Measurements from ENCODE around the gene EPB41L4A.

The EPB41L4A gene

GRCh38 chr5:112149727-112150126, 269.4 kb downstream of the EPB41L4A start:
- no peak for DNase-seq (ENCODE audit: low read depth)
- Histone ChIP-seq H3K4me1 (ENCODE audit: control insufficient read depth, insufficient read depth, low read length) (peaks cover 11% of the 10 kb centered on the region), H3K9ac (ENCODE audit: low read length) (no peak overlapping the region), H3K9me3 (ENCODE audit: control insufficient read depth, low read length) (peaks cover 5% of the 10 kb centered on the region), H3K27me3 (replicated peaks; ENCODE audit: control insufficient read depth, insufficient read depth, low read length) (no peaks in the 10 kb centered on the region), H3K4me3 (ENCODE audit: low read length) (no peak overlapping the region), H3K36me3 (ENCODE audit: control insufficient read depth, insufficient read depth, low read length, severe bottlenecking) (no peaks in the 10 kb centered on the region)

GRCh38 chr5:112146323-112147226, 272.5 kb downstream of the EPB41L4A start:
- Histone ChIP-seq H3K36me3 (ENCODE audit: control insufficient read depth, insufficient read depth, low read length, severe bottlenecking) (no peaks in the 10 kb centered on the region), H3K9ac (ENCODE audit: low read length) (peak overlapping the region; percentile 62), H3K4me1 (ENCODE audit: control insufficient read depth, insufficient read depth, low read length) (peaks cover 15% of the 10 kb centered on the region), H3K27me3 (replicated peaks; ENCODE audit: control insufficient read depth, insufficient read depth, low read length) (no peaks in the 10 kb centered on the region), H3K4me3 (ENCODE audit: low read length) (peak overlapping the region; percentile 8), H3K9me3 (ENCODE audit: control insufficient read depth, low read length) (peaks cover 5% of the 10 kb centered on the region)
- peak; percentile 93 for DNase-seq (ENCODE audit: low read depth)

DNA sequence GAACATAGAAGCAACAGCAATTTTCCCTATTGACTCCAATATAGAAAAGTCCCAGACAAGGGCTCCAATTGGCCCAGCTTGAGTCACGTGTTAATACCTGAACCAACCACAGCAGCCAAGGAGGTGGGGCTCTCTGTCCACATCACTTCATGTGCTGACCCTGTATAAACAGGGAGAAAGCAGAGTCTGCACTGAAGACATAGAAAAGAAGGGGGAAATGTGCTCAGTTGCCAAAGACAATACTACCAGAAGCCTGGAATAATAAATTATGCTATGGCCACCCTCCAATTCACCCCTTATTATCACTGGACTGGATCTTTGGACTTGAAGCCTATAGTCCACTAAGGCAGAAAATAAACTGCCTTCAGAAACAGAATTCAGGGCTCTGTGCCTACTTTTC, 275.4 kb downstream of the EPB41L4A start:
- no peak overlapping the region for H3K9ac ChIP-seq (ENCODE audit: low read length)
- no peak overlapping the region for H3K4me3 ChIP-seq (ENCODE audit: low read length)
- H3K4me1 ChIP-seq (ENCODE audit: control insufficient read depth, insufficient read depth, low read length): peaks cover 15% of the 10 kb centered on the region
- DNase-seq (ENCODE audit: low read depth): peak; percentile 11
- no peaks in the 10 kb centered on the region for H3K27me3 ChIP-seq (replicated peaks; ENCODE audit: control insufficient read depth, insufficient read depth, low read length)
- no peaks in the 10 kb centered on the region for H3K36me3 ChIP-seq (ENCODE audit: control insufficient read depth, insufficient read depth, low read length, severe bottlenecking)
- no peaks in the 10 kb centered on the region for H3K9me3 ChIP-seq (ENCODE audit: control insufficient read depth, low read length)

DNA sequence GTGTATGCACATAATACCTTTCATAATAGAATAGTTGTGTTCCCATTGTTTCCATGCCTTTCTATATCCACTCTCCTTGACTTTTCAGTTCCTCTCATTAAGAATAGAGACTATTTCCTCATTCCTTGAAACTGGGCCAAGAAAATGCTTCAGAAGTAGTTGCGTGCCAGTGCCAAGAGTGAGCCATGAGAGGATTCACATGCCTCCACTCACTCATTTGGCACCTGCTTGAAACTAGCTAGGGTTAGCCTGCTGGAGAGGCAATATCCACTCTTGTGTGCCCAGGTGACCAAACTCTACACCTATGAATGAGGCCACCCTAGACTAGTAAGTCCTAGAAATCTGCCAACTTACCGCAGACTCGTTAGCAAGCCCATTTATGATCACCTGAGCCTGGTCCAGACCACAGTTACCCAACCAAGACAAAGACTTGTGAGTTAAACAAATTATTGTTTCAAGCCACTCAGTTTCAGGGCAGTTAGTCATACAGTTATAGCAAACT, 276.3 kb downstream of the EPB41L4A start:
- peak; percentile 43 for DNase-seq (ENCODE audit: low read depth)
- Histone ChIP-seq H3K4me1 (ENCODE audit: control insufficient read depth, insufficient read depth, low read length) (peaks cover 15% of the 10 kb centered on the region), H3K4me3 (ENCODE audit: low read length) (no peak overlapping the region)

DNA sequence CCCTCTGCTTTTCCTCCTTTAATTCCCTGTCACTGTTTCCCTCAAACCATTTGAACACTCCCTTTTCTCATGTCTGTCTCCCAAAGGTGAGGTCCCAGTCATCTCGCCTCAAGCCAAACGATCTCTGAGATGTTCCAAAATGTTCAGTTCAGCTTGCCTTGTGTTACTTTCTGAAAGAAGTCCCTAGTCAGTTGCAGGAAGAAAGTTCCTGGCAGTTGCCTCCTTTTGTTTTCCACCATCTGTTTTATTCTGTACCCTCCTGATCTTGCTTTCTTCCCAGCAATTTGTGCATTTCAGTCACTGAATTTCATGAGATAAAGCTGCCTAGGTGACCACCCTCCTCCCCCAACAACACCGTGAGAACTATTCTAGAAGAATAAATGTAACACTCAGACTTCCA, 277.5 kb downstream of the EPB41L4A start:
- Histone ChIP-seq H3K4me3 (ENCODE audit: low read length) (no peak overlapping the region), H3K9ac (ENCODE audit: low read length) (no peak overlapping the region), H3K36me3 (ENCODE audit: control insufficient read depth, insufficient read depth, low read length, severe bottlenecking) (no peaks in the 10 kb centered on the region), H3K9me3 (ENCODE audit: control insufficient read depth, low read length) (no peaks in the 10 kb centered on the region), H3K27me3 (replicated peaks; ENCODE audit: control insufficient read depth, insufficient read depth, low read length) (no peaks in the 10 kb centered on the region), H3K4me1 (ENCODE audit: control insufficient read depth, insufficient read depth, low read length) (peaks cover 12% of the 10 kb centered on the region)
- no peak for DNase-seq (ENCODE audit: low read depth)

More for the DNA sequence above, 276.3 kb downstream of the EPB41L4A start:
- no peaks in the 10 kb centered on the region for H3K9me3 ChIP-seq (ENCODE audit: control insufficient read depth, low read length)
- no peaks in the 10 kb centered on the region for H3K36me3 ChIP-seq (ENCODE audit: control insufficient read depth, insufficient read depth, low read length, severe bottlenecking)
- H3K9ac ChIP-seq (ENCODE audit: low read length): no peak overlapping the region
- H3K27me3 ChIP-seq (replicated peaks; ENCODE audit: control insufficient read depth, insufficient read depth, low read length): no peaks in the 10 kb centered on the region

DNA sequence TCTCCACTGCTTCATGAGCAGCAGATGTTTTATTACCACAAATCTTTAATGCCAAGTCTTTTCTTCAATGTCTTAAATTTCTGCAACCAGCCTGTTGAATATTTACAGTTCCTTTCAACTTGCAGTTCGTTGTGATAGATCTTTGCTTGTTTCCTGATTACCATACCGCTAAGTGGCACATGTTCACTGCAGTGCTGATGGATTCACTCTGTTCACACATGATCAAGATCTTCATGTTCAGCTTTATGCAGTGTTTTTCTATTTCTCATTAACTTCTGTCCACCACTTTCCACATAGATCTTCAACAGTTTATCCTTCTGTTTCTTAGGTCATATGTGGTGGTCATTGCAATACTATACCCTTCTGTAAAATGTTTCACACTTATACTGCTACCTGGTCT, 280.6 kb downstream of the EPB41L4A start:
- Histone ChIP-seq H3K36me3 (ENCODE audit: control insufficient read depth, insufficient read depth, low read length, severe bottlenecking) (no peaks in the 10 kb centered on the region), H3K9ac (ENCODE audit: low read length) (no peak overlapping the region), H3K9me3 (ENCODE audit: control insufficient read depth, low read length) (no peaks in the 10 kb centered on the region), H3K27me3 (replicated peaks; ENCODE audit: control insufficient read depth, insufficient read depth, low read length) (no peaks in the 10 kb centered on the region), H3K4me3 (ENCODE audit: low read length) (no peak overlapping the region), H3K4me1 (ENCODE audit: control insufficient read depth, insufficient read depth, low read length) (peaks cover 5% of the 10 kb centered on the region)
- DNase-seq (ENCODE audit: low read depth): no peak

- Histone ChIP-seq H3K36me3 (ENCODE audit: control insufficient read depth, insufficient read depth, low read length, severe bottlenecking) (no peaks in the 10 kb centered on the region), H3K4me1 (ENCODE audit: control insufficient read depth, insufficient read depth, low read length) (no peaks in the 10 kb centered on the region), H3K27me3 (replicated peaks; ENCODE audit: control insufficient read depth, insufficient read depth, low read length) (no peaks in the 10 kb centered on the region), H3K4me3 (ENCODE audit: low read length) (no peak overlapping the region), H3K9ac (ENCODE audit: low read length) (no peak overlapping the region), H3K9me3 (ENCODE audit: control insufficient read depth, low read length) (no peaks in the 10 kb centered on the region)
- DNase-seq (ENCODE audit: low read depth): no peak
Measured at GRCh38 chr5:112136773-112137172, 282.3 kb downstream of the EPB41L4A start.

DNA sequence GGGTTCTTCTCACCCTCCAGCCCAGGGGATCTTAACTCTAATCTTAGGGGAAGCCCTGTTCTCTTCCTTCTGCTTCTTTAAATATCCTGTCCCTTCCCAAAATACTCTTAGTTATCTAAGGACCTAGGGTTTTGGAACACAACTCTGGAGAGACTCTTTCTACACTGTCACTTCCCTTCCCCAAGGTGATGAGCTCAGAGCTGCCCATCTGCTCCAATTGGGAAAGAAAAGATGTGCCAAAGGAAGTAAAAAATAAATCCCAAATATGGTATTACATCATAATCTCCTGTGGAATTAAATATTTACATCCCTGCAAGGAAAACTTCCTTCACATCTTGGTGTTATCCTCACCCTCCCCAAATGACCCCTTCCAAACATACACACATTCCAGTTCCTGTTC, 291.2 kb downstream of the EPB41L4A start:
- Histone ChIP-seq H3K9ac (ENCODE audit: low read length) (no peak overlapping the region), H3K27me3 (replicated peaks; ENCODE audit: control insufficient read depth, insufficient read depth, low read length) (no peaks in the 10 kb centered on the region), H3K9me3 (ENCODE audit: control insufficient read depth, low read length) (no peaks in the 10 kb centered on the region), H3K4me1 (ENCODE audit: control insufficient read depth, insufficient read depth, low read length) (no peaks in the 10 kb centered on the region), H3K4me3 (ENCODE audit: low read length) (no peak overlapping the region), H3K36me3 (ENCODE audit: control insufficient read depth, insufficient read depth, low read length, severe bottlenecking) (no peaks in the 10 kb centered on the region)
- DNase-seq (ENCODE audit: low read depth): no peak

DNA sequence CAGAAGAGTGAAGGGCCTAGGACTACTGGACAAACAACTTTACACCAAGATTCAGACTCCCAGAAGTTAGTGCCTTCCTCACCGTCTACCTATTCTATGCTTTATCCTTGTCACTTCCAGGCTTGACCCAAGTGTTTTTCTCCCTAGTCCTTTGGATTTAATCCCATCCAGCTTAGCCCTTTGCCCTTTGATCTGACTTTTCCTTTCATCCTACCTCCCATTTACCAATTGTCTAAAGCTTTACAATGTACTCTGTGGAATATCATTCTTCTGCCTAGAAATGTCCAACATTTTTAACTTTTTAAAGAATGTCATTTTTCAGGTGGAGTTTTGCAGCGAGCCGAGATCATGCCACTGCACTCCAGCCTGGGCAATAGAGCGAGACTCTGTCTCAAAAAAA, 292.1 kb downstream of the EPB41L4A start:
- Histone ChIP-seq H3K27me3 (replicated peaks; ENCODE audit: control insufficient read depth, insufficient read depth, low read length) (no peaks in the 10 kb centered on the region), H3K4me3 (ENCODE audit: low read length) (no peak overlapping the region), H3K9ac (ENCODE audit: low read length) (no peak overlapping the region), H3K4me1 (ENCODE audit: control insufficient read depth, insufficient read depth, low read length) (no peaks in the 10 kb centered on the region), H3K36me3 (ENCODE audit: control insufficient read depth, insufficient read depth, low read length, severe bottlenecking) (no peaks in the 10 kb centered on the region), H3K9me3 (ENCODE audit: control insufficient read depth, low read length) (no peaks in the 10 kb centered on the region)
- DNase-seq (ENCODE audit: low read depth): no peak

GRCh38 chr5:112125903-112126302, 293.2 kb downstream of the EPB41L4A start:
- peaks cover 6% of the 10 kb centered on the region for H3K9me3 ChIP-seq (ENCODE audit: control insufficient read depth, low read length)
- H3K27me3 ChIP-seq (replicated peaks; ENCODE audit: control insufficient read depth, insufficient read depth, low read length): no peaks in the 10 kb centered on the region
- no peaks in the 10 kb centered on the region for H3K4me1 ChIP-seq (ENCODE audit: control insufficient read depth, insufficient read depth, low read length)
- peak; percentile 74 for DNase-seq (ENCODE audit: low read depth)
- H3K36me3 ChIP-seq (ENCODE audit: control insufficient read depth, insufficient read depth, low read length, severe bottlenecking): no peaks in the 10 kb centered on the region
- no peak overlapping the region for H3K4me3 ChIP-seq (ENCODE audit: low read length)
- H3K9ac ChIP-seq (ENCODE audit: low read length): no peak overlapping the region

DNA sequence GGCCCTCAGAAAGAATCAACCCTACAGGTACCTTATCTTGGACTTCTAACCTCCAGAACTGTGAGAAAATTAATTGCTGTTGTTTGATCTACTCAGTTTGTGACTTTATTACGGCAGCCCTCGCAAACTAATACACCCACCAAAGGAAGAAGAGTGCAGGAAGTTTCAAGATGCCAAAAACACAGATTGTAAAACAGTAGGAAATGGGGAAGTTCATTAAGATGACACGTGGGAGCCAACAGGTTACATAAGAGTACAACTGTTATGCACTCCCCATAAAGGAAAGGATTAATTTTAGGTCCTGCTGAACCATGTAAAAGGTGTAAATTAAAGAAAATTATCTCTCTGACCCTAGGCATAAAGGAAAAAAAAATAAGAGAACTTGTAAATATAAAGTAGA, 294.3 kb downstream of the EPB41L4A start:
- Histone ChIP-seq H3K9me3 (ENCODE audit: control insufficient read depth, low read length) (peaks cover 14% of the 10 kb centered on the region), H3K4me1 (ENCODE audit: control insufficient read depth, insufficient read depth, low read length) (no peaks in the 10 kb centered on the region), H3K27me3 (replicated peaks; ENCODE audit: control insufficient read depth, insufficient read depth, low read length) (no peaks in the 10 kb centered on the region), H3K9ac (ENCODE audit: low read length) (no peak overlapping the region), H3K4me3 (ENCODE audit: low read length) (no peak overlapping the region), H3K36me3 (ENCODE audit: control insufficient read depth, insufficient read depth, low read length, severe bottlenecking) (no peaks in the 10 kb centered on the region)
- no peak for DNase-seq (ENCODE audit: low read depth)

All from adipocyte (in vitro differentiated cells).